ENCODE data around the gene CAPZA1. TPM values are rescaled to one million over a fixed set of nuclear protein-coding genes. Genes with fewer than 3 reads are reported as not detected.

Gene CAPZA1
- total RNA-seq, 4 donors from 2014 or later, result 116 to 181 (median 179) TPM

- Histone ChIP-seq H3K36me3 (no peaks in the 10 kb centered on the region), H3K9me3 (no peaks in the 10 kb centered on the region), H3K27ac (no peak overlapping the region), H3K27me3 (no peaks in the 10 kb centered on the region), H3K4me3 (peak overlapping the region in 3 of 4 donors; percentile 16 to 45 (median 30)), H3K4me1 (peaks cover 3 to 29% (median 10%) of the 10 kb centered on the region in 4 donors)
- TF ChIP-seq CTCF (IDR thresholded peaks at IDR 0.05), result peak; percentile 56 to 88 (median 83)
- TF ChIP-seq POLR2A (IDR thresholded peaks at IDR 0.05), result no peak
- DNase-seq, result peak; percentile 76 to 89 (median 88)
Observed at GRCh38 chr1:112718691-112719418, 99.2 kb downstream of the CAPZA1 start.

GRCh38 chr1:112719706-112720105 is 100.1 kb downstream of the CAPZA1 start:
- DNase-seq, result no peak
- no peaks in the 10 kb centered on the region for H3K36me3 ChIP-seq
- H3K4me1 ChIP-seq, result peaks cover under 1 to 20% (median 4%) of the 10 kb centered on the region in 4 donors
- no peak overlapping the region for H3K4me3 ChIP-seq
- H3K9me3 ChIP-seq, result no peaks in the 10 kb centered on the region
- H3K27me3 ChIP-seq, result no peaks in the 10 kb centered on the region
- no peak overlapping the region for H3K27ac ChIP-seq
- no peak for TF ChIP-seq CTCF (IDR thresholded peaks at IDR 0.05)
- TF ChIP-seq POLR2A (IDR thresholded peaks at IDR 0.05), result no peak

GRCh38 chr1:112720800-112721199 is 101.2 kb downstream of the CAPZA1 start:
- Histone ChIP-seq H3K4me3 (no peak overlapping the region), H3K27me3 (no peaks in the 10 kb centered on the region), H3K9me3 (no peaks in the 10 kb centered on the region), H3K27ac (no peak overlapping the region), H3K4me1 (peaks cover 0 to 17% (median 4%) of the 10 kb centered on the region in 4 donors), H3K36me3 (no peaks in the 10 kb centered on the region)
- TF ChIP-seq CTCF (IDR thresholded peaks at IDR 0.05), result no peak
- DNase-seq, result no peak

Small RNAs within 50 kb of the gene (small RNA-seq; reads per million reads assigned to genes)
- gene RNU7-70P, result 0 reads per million in 2 donors

Other genes starting within 250 kb of the CAPZA1 start
- 10 to 100 TPM; 28.4 to 81.7 (median 59.1) TPM for gene CTTNBP2NL, start 223.6 kb upstream of the CAPZA1 start, total RNA-seq
- 10 to 100 TPM in 3 of 4 donors, 1 to 10 TPM in 1; 5.8 to 15.0 (median 13.9) TPM for gene WNT2B, start 110.9 kb upstream of the CAPZA1 start, total RNA-seq
- gene ST7L, start 691 bp upstream of the CAPZA1 start, total RNA-seq, result 10 to 100 TPM; 24.9 to 50.3 (median 33.9) TPM
- gene MOV10, start 54.8 kb downstream of the CAPZA1 start, total RNA-seq, result 100 to 1,000 TPM in 3 of 4 donors, 10 to 100 TPM in 1; 75.3 to 161 (median 143) TPM
- 100 to 1,000 TPM; 163 to 632 (median 483) TPM for gene RHOC, start 87.3 kb downstream of the CAPZA1 start, total RNA-seq
- under 1 TPM in 1 of 4 donors, not detected in 3; 0.67 TPM for gene PPM1J, start 95.5 kb downstream of the CAPZA1 start, total RNA-seq

Data from Peyer's patch (tissue), 4 donors.